HG03025 (cell line): ENCODE results near the gene SYNE1.
"Not testable (repeated sequence)": the region's sequence is repeated elsewhere in the genome, so short reads cannot be mapped to it uniquely, and the experiment has no call there.

Experiments
- ATAC-seq: cut with Tn5 transposase; IDR thresholded peaks from one replicate; pipeline ENCODE4 v1.9.1; 2021; ENCODE audit warnings: mild to moderate bottlenecking, moderate library complexity; ENCODE audit not compliant: unreplicated experiment, low FRiP score

SYNE1 gene

DNA sequence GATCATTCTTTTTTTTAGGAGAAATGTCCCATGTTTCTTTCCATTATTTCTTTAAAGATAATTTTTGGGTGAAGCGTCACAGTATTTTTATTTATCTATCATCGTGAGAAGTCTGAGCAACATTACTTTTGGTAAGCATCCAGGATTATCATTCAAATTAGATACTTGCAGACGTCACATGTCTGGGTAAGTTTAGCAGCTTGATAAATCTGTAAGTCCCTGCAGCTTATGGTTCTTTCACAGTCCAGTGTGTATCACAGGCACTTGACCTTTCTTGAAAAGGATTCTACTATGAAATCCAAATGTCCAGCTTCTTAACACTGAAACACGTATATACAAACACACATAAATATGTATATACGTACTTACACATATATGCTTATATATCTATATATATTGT lies 470.3 kb downstream of the SYNE1 start:
- no peak for ATAC-seq

DNA sequence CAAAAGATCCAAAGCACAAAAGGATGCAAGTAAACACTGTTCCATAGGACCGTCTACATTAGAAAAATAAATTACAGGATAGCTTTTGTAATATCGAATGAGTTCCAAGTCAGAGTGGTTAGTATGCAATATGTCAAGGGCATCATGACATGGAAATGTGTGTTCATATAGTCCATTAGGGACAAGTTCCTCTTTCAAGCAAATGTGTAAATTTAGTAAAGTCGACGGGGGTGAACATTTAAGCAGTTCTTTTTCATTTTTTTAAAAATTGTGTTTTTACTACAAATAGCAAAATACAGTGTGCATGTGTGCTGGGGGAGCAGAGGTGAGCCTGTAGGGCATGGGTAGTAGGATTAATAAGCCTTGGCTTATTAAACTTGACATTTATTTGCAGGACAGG lies 470.7 kb downstream of the SYNE1 start:
- no peak for ATAC-seq

DNA sequence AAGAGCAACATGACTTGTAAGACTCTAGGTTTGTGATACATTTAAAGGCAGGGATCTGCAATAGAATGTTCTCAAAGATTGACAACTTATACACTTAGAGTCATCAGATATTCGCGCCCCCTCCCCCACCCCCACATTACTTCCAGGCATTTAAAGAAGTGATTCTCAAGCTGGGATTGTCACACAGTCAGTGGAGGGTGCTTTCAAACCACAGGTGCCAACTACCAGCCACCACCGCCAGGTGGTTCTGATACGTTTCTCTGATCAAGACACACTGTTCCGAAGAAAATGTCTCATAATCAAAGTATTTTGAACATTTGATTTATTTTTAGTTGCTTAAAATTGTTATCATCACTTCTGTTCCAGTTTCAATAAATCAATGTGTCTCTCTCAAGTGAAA lies 472.2 kb downstream of the SYNE1 start:
- no peak for ATAC-seq

DNA sequence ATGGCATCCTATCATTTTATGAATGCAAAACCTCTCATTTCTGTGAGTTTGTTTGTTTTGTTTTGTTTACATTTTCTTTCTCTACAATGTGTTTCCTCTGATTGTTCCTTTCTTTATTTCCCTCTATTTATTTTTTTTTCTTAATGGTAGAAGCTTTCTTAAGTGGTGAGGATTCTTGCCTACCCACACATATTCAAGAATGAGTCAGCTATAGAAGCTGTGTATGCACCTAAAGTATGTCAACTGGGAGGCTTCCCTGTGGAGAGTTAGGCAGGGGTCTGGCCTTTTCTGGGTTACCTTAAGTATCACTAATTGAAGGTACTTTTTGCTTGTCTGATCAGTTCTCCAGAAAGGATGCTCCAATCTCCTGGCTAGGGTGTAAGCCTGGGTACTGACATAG lies 475.7 kb downstream of the SYNE1 start:
- no peak for ATAC-seq

GRCh38 chr6:152160346-152160745 lies 476.8 kb downstream of the SYNE1 start:
- no peak for ATAC-seq

DNA sequence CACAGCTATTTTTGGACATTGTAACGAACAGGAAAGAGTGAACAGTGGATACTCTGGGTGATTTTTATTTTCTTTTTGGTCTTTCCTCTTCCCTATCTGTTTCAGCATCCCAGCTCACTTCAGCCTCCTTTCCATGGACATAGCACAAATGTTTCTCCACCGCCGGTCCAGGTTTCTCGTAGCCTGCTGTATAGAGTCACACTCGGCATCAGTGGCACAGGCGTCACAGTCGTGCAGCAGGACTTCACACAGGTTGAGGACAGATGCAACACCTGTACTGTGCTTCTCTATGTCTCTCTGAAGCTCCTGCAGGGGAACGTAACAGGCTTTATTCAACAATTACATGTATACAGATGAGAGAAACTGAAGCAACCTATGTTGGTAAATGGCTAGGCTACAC lies 481.4 kb downstream of the SYNE1 start:
- no peak for ATAC-seq

DNA sequence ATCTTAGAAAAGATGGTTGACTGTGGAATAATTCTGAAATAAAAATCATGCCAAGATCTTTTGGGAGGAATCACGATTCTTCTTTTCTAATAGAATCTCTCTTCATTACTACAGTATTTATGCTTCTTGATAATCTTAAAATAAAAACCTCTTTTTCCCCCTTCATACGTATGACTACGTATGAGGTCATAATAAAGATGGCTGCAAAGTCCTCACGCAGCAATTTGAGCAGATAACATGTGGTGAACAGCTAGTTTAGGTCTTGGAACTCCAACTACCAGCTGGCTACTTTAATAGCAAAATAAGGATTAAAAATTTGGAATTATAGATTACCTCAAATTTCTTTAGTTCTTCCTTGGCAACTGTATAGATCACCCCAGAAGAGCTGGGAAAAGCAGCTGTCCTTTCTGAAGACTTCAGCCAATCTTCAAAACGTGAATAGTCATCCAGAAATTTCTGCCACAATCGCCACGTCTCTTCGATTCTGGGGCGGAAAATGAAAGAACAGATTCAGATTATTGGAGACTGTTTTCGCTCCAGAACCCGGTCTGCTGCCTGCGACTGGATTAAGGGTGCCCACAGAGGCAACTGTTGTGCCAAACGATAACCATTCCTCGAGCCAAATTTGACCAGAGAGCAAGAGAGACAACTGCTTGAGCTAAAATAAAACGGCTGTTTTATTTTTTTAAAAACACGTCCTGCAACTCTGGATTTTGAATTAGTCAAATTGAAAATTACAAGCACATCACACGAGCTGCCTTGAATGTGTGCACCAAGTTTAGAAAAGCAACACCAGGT lies 482.4 kb downstream of the SYNE1 start:
- no peak for ATAC-seq

- no peak for ATAC-seq
Observed at GRCh38 chr6:152151920-152152319, 485.2 kb downstream of the SYNE1 start.

- ATAC-seq: no peak
Observed at GRCh38 chr6:152150196-152150595, 487.0 kb downstream of the SYNE1 start.

GRCh38 chr6:152148412-152148811 lies 488.8 kb downstream of the SYNE1 start:
- ATAC-seq: no peak

DNA sequence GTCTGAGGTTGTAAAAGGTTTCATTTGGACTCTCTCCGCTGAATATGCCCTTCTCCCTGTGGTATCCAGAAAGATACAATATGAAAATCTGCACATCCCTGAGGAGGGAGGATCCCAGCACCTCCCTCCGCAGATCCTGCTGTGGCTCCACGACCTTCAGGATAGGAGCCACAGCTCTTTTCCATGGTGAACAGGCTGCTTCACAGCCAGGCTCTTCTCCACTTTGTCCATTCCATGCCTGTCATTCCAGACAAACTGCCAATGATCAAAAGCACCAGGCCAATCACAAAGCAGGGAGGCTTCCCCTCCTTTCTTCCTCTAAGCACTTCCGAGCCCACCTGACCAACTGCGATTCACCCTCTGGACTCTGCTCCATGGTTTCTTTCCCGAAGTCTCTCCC lies 489.9 kb downstream of the SYNE1 start:
- ATAC-seq: no peak

- ATAC-seq: no peak
Observed at GRCh38 chr6:152146385-152146784, 490.8 kb downstream of the SYNE1 start.

DNA sequence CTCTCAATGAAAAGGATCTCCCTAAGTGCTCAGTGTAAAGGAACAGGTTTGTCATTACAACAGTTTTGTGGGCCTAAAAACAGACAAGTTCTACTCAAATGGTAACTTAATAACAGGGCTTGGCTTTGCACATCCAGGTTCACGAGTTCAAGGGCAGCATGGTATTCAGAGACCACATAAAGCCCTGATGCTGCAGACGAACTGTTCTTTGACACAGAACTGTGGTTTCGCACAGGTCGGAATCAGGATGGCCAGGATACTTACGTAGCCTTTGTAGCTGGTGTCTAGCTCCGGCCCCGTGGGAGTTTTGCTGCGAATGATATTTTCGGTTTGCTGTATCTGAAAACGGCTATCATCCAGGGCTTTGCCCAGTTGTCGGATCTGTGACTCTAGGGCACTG lies 493.8 kb downstream of the SYNE1 start:
- no peak for ATAC-seq

DNA sequence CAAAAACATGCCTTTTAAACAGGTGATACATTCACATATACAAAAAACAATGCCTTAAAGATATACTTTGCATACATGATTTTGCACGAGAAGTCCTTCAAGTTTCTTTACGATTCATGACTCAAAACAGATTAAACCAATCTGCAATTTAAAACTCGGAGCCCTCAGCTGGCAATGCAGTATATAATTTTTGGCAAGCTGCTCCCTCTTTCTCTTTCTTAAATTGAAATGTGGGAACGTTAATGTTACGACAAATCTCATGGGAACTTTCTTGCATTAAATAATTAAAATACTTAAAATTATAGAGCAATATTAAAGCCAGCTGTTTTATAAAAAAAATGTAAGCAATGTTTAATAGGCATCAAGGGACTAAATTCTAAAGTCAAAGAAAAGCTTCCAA lies 495.1 kb downstream of the SYNE1 start:
- no peak for ATAC-seq

- ATAC-seq: not testable (repeated sequence)
Observed at GRCh38 chr6:152138344-152138743, 498.8 kb downstream of the SYNE1 start.

- ATAC-seq: no peak
Observed at GRCh38 chr6:152136449-152136825, 500.7 kb downstream of the SYNE1 start.

- ATAC-seq: no peak
Observed at GRCh38 chr6:152135755-152136448, 501.3 kb downstream of the SYNE1 start.

DNA sequence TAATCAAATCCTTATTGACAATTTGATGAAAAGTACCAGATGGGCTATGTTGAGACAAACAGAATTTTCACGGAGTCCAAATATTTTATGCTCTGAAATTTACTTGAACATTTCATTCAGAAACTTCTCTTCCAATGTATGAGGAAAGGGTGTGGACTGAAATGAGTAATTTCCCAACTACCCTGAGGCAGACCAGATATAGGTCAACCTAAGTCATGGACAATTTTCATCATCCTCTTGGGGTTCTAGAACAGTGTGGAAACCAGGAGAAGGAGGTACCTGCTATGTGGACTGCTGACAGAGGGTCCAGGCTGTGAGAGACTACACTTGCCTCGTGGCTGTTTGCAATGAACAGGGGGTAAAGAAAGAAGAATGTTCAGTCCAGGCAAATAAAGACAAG lies 506.7 kb downstream of the SYNE1 start:
- no peak for ATAC-seq

DNA sequence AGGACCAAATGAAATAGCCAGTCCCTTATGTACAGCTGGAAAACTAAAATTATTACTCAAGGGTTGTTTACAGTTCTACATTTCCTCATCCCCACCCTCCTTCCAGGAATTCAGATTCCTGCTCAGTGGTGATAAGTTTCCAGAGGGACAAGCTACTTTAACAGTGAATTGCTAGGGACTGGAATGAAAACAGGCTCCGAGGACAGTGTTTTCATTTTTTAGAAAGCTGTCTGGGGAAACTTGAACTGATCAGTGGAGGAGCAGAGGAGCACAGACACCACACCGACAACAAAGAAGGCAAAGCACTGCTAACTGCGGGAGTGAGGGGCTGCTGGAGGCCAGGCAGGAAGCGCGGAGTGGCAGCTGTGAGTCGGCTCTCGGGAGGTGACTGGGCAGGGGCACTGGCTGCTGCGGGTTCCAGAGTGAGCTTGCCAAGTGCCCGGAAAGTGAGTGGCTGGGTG lies 507.4 kb downstream of the SYNE1 start:
- no peak for ATAC-seq

GRCh38 chr6:152127432-152128165 lies 509.6 kb downstream of the SYNE1 start:
- ATAC-seq: no peak

DNA sequence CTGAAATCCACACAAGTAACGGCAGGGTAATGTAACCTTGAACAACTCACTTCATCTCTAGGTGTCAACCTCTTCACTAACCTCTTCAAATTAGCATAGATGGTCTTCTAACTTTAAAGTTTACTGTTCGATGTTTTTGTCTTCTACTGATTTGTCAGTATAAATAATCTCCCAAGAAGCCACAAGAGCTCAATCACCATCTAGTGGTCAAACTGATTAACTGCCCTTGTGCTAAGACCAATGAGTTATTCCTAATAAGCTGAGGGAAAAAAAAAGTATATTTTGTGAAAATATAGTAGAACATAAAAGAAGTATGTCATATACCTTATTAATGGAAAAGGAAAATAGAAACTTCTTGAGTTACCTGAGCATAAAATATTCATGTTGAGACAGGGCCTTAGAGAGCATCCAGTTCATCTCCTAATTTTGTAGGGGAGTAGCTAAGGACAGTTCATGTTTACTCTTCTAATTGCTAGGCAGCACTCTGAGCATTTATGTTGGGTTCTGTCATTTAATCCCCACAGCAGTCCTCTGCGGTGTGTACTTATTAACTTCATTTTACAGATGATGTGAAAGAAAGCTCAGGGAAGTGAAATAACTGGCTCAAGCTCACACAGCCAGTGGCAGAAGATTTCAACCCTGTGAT lies 512.6 kb downstream of the SYNE1 start:
- ATAC-seq: no peak
